GDM1 (cell line): Measurements from ENCODE around the gene ZNF407.
A peak's percentile ranks its signal among the peaks of the same experiment; 100 is the strongest.
"Not testable (repeated sequence)": the region's sequence is repeated elsewhere in the genome, so short reads cannot be mapped to it uniquely, and the experiment has no call there.

Experiments used
- DNase-seq: peaks from one replicate; lab custom pipeline; 2025; lab: John Stamatoyannopoulos, UW

Gene ZNF407

GRCh38 chr18:74597662-74598349 lies at the start of gene ZNF407:
TSS of gene ZNF407 (plus strand) at chr18:74597870. CDS start at chr18:74631020, 33,150 bp downstream.
- DNase-seq: peak; percentile 82

GRCh38 chr18:74549591-74550104 lies 48.0 kb upstream of the ZNF407 start:
- no peak for DNase-seq

GRCh38 chr18:74550886-74551285 lies 46.8 kb upstream of the ZNF407 start:
- DNase-seq: no peak

- no peak for DNase-seq
Observed at GRCh38 chr18:74551452-74551851, 46.2 kb upstream of the ZNF407 start.

- DNase-seq: peak; percentile 71
Observed at GRCh38 chr18:74551936-74552555, 45.6 kb upstream of the ZNF407 start.

- DNase-seq: no peak
Observed at GRCh38 chr18:74556126-74556525, 41.5 kb upstream of the ZNF407 start.

- DNase-seq: no peak
Observed at GRCh38 chr18:74558096-74558495, 39.6 kb upstream of the ZNF407 start.

- no peak for DNase-seq
Observed at GRCh38 chr18:74562131-74562730, 35.4 kb upstream of the ZNF407 start.

GRCh38 chr18:74562775-74563174 lies 34.9 kb upstream of the ZNF407 start:
- DNase-seq: no peak

- no peak for DNase-seq
Observed at GRCh38 chr18:74563999-74564398, 33.7 kb upstream of the ZNF407 start.

- DNase-seq: not testable (repeated sequence)
Observed at GRCh38 chr18:74565164-74565563, 32.5 kb upstream of the ZNF407 start.

GRCh38 chr18:74565993-74566392 lies 31.7 kb upstream of the ZNF407 start:
- not testable (repeated sequence) for DNase-seq

- DNase-seq: peak; percentile 5
Observed at GRCh38 chr18:74567822-74568221, 29.8 kb upstream of the ZNF407 start.

- DNase-seq: no peak
Observed at GRCh38 chr18:74569401-74569800, 28.3 kb upstream of the ZNF407 start.

GRCh38 chr18:74570266-74570665 lies 27.4 kb upstream of the ZNF407 start:
- no peak for DNase-seq

- DNase-seq: no peak
Observed at GRCh38 chr18:74571895-74572680, 25.6 kb upstream of the ZNF407 start.

GRCh38 chr18:74573053-74573452 lies 24.6 kb upstream of the ZNF407 start:
- no peak for DNase-seq

GRCh38 chr18:74574916-74575315 lies 22.8 kb upstream of the ZNF407 start:
- DNase-seq: no peak

GRCh38 chr18:74577019-74577418 lies 20.7 kb upstream of the ZNF407 start:
- DNase-seq: no peak

- no peak for DNase-seq
Observed at GRCh38 chr18:74579496-74580065, 18.1 kb upstream of the ZNF407 start.

- DNase-seq: no peak
Observed at GRCh38 chr18:74582642-74583041, 15.0 kb upstream of the ZNF407 start.

GRCh38 chr18:74587441-74587840 lies 10.2 kb upstream of the ZNF407 start:
- no peak for DNase-seq
